Measurements from ENCODE around the gene ADAMTS2. TPM values are rescaled to one million over a fixed set of nuclear protein-coding genes. Genes with fewer than 3 reads are reported as not detected.
A peak's percentile ranks its signal among the peaks of the same experiment; 100 is the strongest.

The ADAMTS2 gene
- total and polyA plus RNA-seq, 2 of the 8 experiments (the other 6 are each of a cell fraction or from before 2014, with no cell fraction given): 6.6 to 7.3 TPM

DNA sequence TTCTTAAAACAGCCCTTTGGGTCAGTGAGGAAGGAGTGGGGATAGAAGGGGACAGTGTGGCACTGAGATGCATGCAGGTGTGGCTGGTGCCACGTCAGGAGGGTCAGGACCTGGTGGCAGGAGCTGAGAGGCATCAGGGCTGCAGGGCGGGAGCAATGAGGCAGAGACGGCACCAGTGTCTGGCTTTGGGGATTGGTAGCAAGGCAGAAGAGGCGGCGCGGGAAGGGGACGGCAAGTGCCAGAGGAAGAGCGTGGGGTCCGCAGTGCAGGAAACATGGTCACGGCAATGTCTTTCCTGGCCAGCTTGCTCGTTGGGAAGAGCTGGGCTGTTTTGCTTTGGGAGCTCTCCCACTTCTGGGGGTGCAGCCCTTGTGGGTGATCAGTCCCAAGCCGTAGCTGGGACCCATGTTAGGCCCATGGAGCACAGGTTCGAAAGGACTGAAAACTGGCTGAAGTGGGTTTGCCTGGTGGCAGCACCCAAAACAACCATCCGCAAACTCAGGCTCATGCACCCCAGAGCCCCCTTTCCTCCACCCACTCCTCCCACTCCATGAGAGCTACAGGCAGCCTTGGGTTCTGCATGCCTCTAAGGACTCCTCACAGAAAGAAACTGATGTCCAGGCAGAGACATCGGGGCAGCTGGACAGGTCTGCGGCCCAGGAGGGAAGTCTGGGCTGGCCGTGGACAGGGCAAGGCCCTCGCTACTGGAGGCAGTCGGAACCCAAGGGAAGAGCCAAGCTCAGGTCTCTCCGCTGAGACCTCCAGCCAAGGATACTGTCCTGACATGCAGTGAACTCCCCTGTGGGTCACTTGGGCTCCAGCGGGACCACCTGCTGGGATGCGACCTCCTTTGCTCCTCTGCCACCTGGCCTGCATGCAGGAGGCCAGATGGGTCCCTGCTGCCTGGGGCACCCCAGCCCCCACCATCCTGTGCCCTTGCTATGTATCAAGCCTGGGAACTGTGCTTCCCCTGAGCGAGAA lies 180.6 kb downstream of the ADAMTS2 start:
- Histone ChIP-seq H2BK20ac (ENCODE audit: low read length) (no peak overlapping the region), H4K5ac (ENCODE audit: insufficient read length, low read depth, low read length) (no peak overlapping the region), H3K56ac (replicated peaks; ENCODE audit: insufficient read length, low read depth, low read length) (no peak overlapping the region), H4K20me1 (replicated peaks in 1 of 2; ENCODE audit: control insufficient read depth in 1 of 2, insufficient read depth in 2 of 2, low read length in 2 of 2) (no peaks in the 10 kb centered on the region), H3K9ac (replicated peaks in 1 of 4; ENCODE audit: extremely low read depth in 1 of 4, low read depth in 3 of 4, low read length in 3 of 4) (no peak overlapping the region), H3K23me2 (ENCODE audit: low read depth, low read length) (no peaks in the 10 kb centered on the region; the same call in 1 of the 2 replicates), H3K27ac (ENCODE audit: low read depth, low read length) (no peak overlapping the region; the same call in 1 of the 2 replicates), H3K4me1 (replicated peaks in 1 of 4; ENCODE audit: control insufficient read depth in 3 of 4, insufficient read depth in 4 of 4, low read length in 3 of 4) (no peaks in the 10 kb centered on the region; a peak in 1 of 7 replicates), H2BK12ac (ENCODE audit: low read depth, low read length) (no peak overlapping the region), H2AK5ac (ENCODE audit: low read depth, low read length) (no peak overlapping the region), H3K4ac (replicated peaks; ENCODE audit: insufficient read length, low read depth, low read length) (no peak overlapping the region), H3K27me3 (replicated peaks in 1 of 4; ENCODE audit: control insufficient read depth in 3 of 4, extremely low read depth in 1 of 4, insufficient read depth in 3 of 4, low read length in 3 of 4) (no peaks in the 10 kb centered on the region; a peak in 1 of 7 replicates), H3K79me1 (ENCODE audit: low read depth, low read length) (no peaks in the 10 kb centered on the region), H2BK120ac (replicated peaks; ENCODE audit: low read depth, low read length) (no peak overlapping the region), H3K4me2 (ENCODE audit: insufficient read depth in 1 of 2, low read depth in 2 of 2, low read length in 2 of 2) (no peak overlapping the region), H2BK5ac (ENCODE audit: low read depth, low read length) (no peak overlapping the region), H3K36me3 (ENCODE audit: control insufficient read depth in 2 of 4, insufficient read depth in 4 of 4, low read length in 3 of 4) (no peaks in the 10 kb centered on the region), H3K9me3 (ENCODE audit: insufficient read depth in 2 of 2, low read depth in 1 of 2, low read length in 1 of 2) (peaks cover 2 to 9% of the 10 kb centered on the region in 2 experiments; a peak in 2 of 4 replicates), H4K91ac (replicated peaks; ENCODE audit: insufficient read length, low read length) (no peak overlapping the region), H3K4me3 (ENCODE audit: extremely low read depth in 1 of 4, insufficient read depth in 2 of 4, low read depth in 3 of 4, low read length in 4 of 4) (no peak overlapping the region), H3K14ac (ENCODE audit: insufficient read length) (no peak overlapping the region), H3K79me2 (ENCODE audit: control insufficient read depth in 1 of 2, insufficient read depth in 2 of 2, low read length in 2 of 2) (no peaks in the 10 kb centered on the region), H2BK15ac (ENCODE audit: low read length) (no peak overlapping the region), H3K18ac (ENCODE audit: extremely low read depth, low read length) (no peak overlapping the region), H2AFZ (ENCODE audit: low read length) (no peak overlapping the region), H4K8ac (ENCODE audit: extremely low read depth, insufficient read depth, low read length) (no peak overlapping the region), H3K23ac (ENCODE audit: insufficient read length) (no peak overlapping the region)
- FAIRE-seq (no peak), DNase-seq (ENCODE audit: low read depth in 1 of 2, low spot score in 2 of 2) (peak in 1 of 2 experiments; percentile 35)
- TF ChIP-seq JUND (IDR thresholded peaks at IDR 0.05; ENCODE audit: low read length) (no peak), TAF1 (IDR thresholded peaks at IDR 0.05; ENCODE audit: low read depth, low read length) (no peak), YY1 (IDR thresholded peaks at IDR 0.05; ENCODE audit: low read depth, low read length) (no peak)
- TF ChIP-seq, protein P1, sequence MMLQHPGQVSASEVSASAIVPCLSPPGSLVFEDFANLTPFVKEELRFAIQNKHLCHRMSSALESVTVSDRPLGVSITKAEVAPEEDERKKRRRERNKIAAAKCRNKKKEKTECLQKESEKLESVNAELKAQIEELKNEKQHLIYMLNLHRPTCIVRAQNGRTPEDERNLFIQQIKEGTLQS (IDR thresholded peaks at IDR 0.05; ENCODE audit: insufficient read depth, low read depth, low read length): no peak
- ChIA-PET CTCF (ENCODE audit: partially characterized antibody) (interaction anchor here (1.2 to 7.4 kb wide), 6 partner anchors 11 to 218 kb away, joined by 3 to 94 read pairs (median 4); no protein-coding TSS in a partner anchor), POLR2A (ENCODE audit: partially characterized antibody) (no interaction called here)
- WGBS, 2 experiments (ENCODE audit: extremely low coverage in 1 of 2, insufficient coverage in 1 of 2, insufficient read length in 1 of 2, insufficient replicate concordance in 2 of 2, low coverage in 1 of 2, low lambda C conversion rate in 2 of 2, missing lambda C conversion rate in 1 of 2): 93% methylated on average over 23 of the region's 23 CpGs; no CpG with 5 or more reads in 1 of the 2 experiments
